HFF-Myc (cell line): Measurements from ENCODE around the gene HEMK1.

Source experiments
- DNase-seq: peaks from one replicate; pipeline ENCODE4 v3.0.0-alpha.2; 2011; ENCODE audit warnings: low read depth; ENCODE audit errors: extremely low read depth
- H3K4me3 ChIP-seq: replicated peaks from 2 replicates; pipeline ENCODE4 v1.5.1; 2011; ENCODE audit warnings: low read depth, mild to moderate bottlenecking, control low read depth, low read length
- TF ChIP-seq, protein P1 (sequence below): IDR thresholded peaks from 2 replicates; pipeline ENCODE4 v1.5.1; 2012; ENCODE audit warnings: mild to moderate bottlenecking, low read depth, low read length, control low read depth; ENCODE audit errors: missing control alignments

The HEMK1 gene

DNA sequence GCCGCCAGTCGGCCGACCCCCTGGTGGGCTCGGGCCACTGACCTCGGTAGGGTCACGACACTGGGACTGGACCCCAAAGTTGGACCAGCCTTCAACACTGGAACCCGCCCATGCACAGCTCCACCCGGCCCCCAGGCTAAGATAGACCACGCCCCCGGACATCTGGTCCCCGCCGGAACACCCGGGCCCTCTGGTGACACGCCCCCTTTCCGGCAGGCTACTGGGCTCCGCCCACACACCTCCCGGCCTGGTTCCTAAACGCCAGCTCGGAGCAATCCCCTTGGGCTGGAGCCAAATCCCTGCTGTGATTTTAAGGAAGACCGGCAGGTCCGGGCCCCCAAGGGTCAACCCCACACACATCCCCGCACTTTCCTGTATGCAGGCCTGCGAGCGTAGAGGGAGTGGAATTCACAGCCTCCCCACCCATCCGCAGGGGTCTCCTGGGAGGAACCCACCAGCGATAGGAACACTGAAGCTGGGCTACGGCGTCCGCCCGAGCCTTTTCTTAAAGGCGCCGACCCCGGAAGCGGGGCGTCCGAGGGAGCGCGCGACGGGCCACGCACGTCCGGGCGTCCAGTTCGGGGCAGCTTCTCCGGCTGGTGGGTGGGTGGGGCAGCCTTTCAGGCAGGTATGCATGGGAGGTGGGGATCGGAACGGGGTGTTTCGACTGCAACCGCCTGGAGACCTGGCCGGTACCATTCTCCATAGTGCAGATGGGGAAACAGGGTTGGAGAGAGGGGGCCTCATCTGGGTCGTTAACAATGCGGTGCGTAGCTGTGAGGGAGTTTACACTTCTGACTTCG lies at the start of gene HEMK1:
Gene HEMK1, plus strand, starts transcription at position 576 of the 803 bp plus-strand sequence. CDS start 1,583 bp downstream, outside the sequence.
- DNase-seq = peak; percentile 81
- TF ChIP-seq, protein P1, sequence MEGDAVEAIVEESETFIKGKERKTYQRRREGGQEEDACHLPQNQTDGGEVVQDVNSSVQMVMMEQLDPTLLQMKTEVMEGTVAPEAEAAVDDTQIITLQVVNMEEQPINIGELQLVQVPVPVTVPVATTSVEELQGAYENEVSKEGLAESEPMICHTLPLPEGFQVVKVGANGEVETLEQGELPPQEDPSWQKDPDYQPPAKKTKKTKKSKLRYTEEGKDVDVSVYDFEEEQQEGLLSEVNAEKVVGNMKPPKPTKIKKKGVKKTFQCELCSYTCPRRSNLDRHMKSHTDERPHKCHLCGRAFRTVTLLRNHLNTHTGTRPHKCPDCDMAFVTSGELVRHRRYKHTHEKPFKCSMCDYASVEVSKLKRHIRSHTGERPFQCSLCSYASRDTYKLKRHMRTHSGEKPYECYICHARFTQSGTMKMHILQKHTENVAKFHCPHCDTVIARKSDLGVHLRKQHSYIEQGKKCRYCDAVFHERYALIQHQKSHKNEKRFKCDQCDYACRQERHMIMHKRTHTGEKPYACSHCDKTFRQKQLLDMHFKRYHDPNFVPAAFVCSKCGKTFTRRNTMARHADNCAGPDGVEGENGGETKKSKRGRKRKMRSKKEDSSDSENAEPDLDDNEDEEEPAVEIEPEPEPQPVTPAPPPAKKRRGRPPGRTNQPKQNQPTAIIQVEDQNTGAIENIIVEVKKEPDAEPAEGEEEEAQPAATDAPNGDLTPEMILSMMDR = no peak

DNA sequence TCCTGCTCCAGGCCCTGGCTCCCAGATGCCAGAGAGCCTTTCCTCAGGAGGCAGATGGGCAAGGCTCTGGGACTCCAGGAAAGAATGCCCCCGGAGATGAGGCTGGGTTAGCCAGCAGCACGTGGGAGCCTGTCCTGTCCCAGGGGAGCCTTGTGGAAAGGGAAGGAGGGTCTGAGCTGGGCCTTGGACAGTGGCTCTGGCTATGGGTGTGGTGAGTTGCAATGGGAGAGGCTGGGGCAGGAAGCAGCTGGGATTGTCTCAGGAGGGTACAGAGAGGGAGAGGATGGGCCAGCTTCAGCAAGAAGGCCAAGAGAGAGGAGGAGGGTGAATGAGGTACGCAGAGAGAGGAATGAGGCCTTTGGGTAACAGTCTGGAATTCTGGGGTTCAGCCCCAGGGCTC lies 48.5 kb upstream of the HEMK1 start:
- no peak overlapping the region for H3K4me3 ChIP-seq
- TF ChIP-seq, protein P1 = no peak
- DNase-seq = no peak

More for the DNA sequence above, at the start of gene HEMK1:
- peak within 1 kb of the TSS; percentile 95 for H3K4me3 ChIP-seq

- TF ChIP-seq, protein P1 = no peak
- H3K4me3 ChIP-seq = no peak overlapping the region
- DNase-seq = no peak
These were observed 47.8 kb upstream of the HEMK1 start for GRCh38 chr3:50521572-50521971.

DNA sequence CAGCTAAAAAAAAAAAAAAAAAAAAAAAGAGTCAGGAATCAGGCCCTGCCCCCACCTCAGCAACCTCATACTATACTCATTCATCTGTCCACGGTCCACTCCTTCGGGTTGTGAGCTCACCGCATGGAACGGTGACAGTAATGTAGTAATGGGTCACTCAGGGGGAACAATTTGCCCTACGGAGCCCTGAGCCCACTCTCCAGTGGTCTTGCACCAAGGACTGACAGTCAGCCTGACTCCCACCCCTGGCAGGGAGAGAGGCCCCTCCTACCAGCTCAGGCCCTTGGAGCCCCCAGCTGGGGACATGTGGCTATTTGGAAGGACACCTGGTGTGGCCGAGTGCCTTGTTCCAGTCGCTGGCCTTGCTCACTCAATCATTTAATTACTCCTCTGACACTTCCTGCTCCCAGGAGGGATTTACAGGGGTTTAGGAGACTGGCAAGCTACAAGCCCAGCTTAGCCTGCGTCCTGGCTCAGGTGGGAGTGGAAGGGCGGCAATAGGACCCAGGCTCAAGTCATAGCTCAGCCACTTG lies 46.0 kb upstream of the HEMK1 start:
- no peak for DNase-seq
- H3K4me3 ChIP-seq = no peak overlapping the region
- TF ChIP-seq, protein P1 = no peak

DNA sequence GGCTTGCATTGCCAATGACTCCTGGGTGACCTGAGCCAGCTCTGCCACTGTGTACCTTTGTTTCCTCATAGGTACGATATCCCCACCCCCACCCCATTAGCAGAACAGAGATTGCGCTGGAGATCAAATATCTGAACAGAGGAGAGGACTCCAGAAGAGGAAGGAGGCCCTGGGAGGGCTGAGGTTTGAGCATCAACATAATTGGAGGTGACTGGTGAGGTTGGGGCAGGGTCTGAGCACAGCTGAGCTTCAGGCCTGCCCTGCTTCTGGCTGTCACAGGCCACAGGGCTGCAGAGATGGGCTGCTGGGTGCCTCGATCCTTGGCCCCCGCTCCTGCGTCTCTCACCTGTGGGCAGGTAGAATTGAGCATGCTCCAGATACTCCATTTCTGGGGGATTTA lies 44.6 kb upstream of the HEMK1 start:
- no peak overlapping the region for H3K4me3 ChIP-seq
- no peak for DNase-seq
- TF ChIP-seq, protein P1 = no peak

DNA sequence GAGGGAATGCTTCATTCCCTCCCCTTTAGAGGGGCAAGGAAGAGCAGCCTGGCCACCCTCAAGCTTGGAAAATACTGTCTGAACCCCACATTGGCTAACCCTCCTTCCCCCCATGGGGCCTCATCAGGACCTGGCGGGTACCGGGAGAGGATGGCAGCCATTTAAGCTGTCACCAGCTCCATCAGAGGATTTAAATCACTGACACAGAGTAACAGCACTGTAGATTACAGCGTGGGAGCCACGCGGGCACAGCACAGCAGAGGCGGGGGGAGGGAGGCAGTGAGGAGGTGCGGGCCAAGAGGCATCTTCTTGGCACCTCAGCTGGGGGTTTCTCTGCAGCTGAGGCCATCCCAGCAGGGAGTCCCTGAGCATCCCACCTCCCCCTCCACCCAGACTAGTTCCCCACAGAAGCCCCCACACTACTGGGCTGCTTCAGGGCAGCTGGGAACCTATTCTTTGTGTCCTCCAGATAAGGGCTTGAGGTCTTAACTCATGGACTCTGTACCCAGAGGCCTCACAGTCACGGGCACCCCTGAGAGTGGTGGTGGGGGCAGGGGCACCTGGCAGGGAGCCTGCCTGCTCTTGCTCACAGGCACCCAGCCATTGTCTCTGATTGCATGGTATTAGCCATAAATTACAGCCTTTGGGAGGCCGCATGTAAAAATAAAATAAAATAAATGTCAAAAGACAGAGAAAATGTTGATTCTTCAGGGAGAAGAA lies 44.0 kb upstream of the HEMK1 start:
- H3K4me3 ChIP-seq = no peak overlapping the region
- DNase-seq = no peak
- TF ChIP-seq, protein P1 = no peak
